Measurements from ENCODE around the gene CDR2L.
A peak's percentile ranks its signal among the peaks of the same experiment; 100 is the strongest.

The CDR2L gene

GRCh38 chr17:75048249-75048878 is 60.9 kb downstream of the CDR2L start:
- Mint-ChIP-seq H3K4me3 (peak overlapping the region; percentile 93), H3K27me3 (no peaks in the 10 kb centered on the region), H3K9me3 (no peaks in the 10 kb centered on the region), H3K36me3 (ENCODE audit: insufficient read depth) (peaks cover 23% of the 10 kb centered on the region), H3K27ac (ENCODE audit: low read depth) (peak overlapping the region; percentile 93), H3K4me1 (peaks cover 36% of the 10 kb centered on the region)
- ATAC-seq (replicated peaks; ENCODE audit: extremely low read depth, poor library complexity, severe bottlenecking) (no peak), DNase-seq (ENCODE audit: low spot score in 2 of 2) (no peak)

GRCh38 chr17:75049057-75049456 is 61.6 kb downstream of the CDR2L start:
- Mint-ChIP-seq H3K4me3 (peak overlapping the region; percentile 93), H3K4me1 (peaks cover 36% of the 10 kb centered on the region), H3K27ac (ENCODE audit: low read depth) (no peak overlapping the region), H3K9me3 (no peaks in the 10 kb centered on the region), H3K27me3 (no peaks in the 10 kb centered on the region), H3K36me3 (ENCODE audit: insufficient read depth) (peaks cover 27% of the 10 kb centered on the region)
- ATAC-seq (replicated peaks; ENCODE audit: extremely low read depth, poor library complexity, severe bottlenecking) (no peak), DNase-seq (ENCODE audit: low spot score in 2 of 2) (no peak)

GRCh38 chr17:75049706-75050105 is 62.3 kb downstream of the CDR2L start:
- H3K36me3 Mint-ChIP-seq (ENCODE audit: insufficient read depth) = peaks cover 28% of the 10 kb centered on the region
- H3K9me3 Mint-ChIP-seq = no peaks in the 10 kb centered on the region

GRCh38 chr17:75051941-75052340 is 64.5 kb downstream of the CDR2L start:
- ATAC-seq (replicated peaks; ENCODE audit: extremely low read depth, poor library complexity, severe bottlenecking) = no peak
- H3K9me3 Mint-ChIP-seq = no peaks in the 10 kb centered on the region

More at GRCh38 chr17:75049706-75050105, 62.3 kb downstream of the CDR2L start:
- no peak overlapping the region for H3K4me3 Mint-ChIP-seq
- H3K27me3 Mint-ChIP-seq = no peaks in the 10 kb centered on the region
- no peak for ATAC-seq (replicated peaks; ENCODE audit: extremely low read depth, poor library complexity, severe bottlenecking)
- no peak for DNase-seq (ENCODE audit: low spot score in 2 of 2)
- peaks cover 33% of the 10 kb centered on the region for H3K4me1 Mint-ChIP-seq
- no peak overlapping the region for H3K27ac Mint-ChIP-seq (ENCODE audit: low read depth)

More at GRCh38 chr17:75051941-75052340, 64.5 kb downstream of the CDR2L start:
- no peaks in the 10 kb centered on the region for H3K27me3 Mint-ChIP-seq
- no peak overlapping the region for H3K4me3 Mint-ChIP-seq
- H3K27ac Mint-ChIP-seq (ENCODE audit: low read depth) = no peak overlapping the region
- peaks cover 23% of the 10 kb centered on the region for H3K4me1 Mint-ChIP-seq
- H3K36me3 Mint-ChIP-seq (ENCODE audit: insufficient read depth) = peaks cover 34% of the 10 kb centered on the region
- DNase-seq (ENCODE audit: low spot score in 2 of 2) = no peak

All from central memory CD8-positive, alpha-beta T cell (primary cell).